Right renal pelvis (tissue), 4 donors: Measurements from ENCODE around the gene HIVEP2. TPM values are rescaled to one million over a fixed set of nuclear protein-coding genes. Genes with fewer than 3 reads are reported as not detected.

Experiments used
- DNase-seq, 4 donors: peaks; one replicate each; pipeline ENCODE4 v3.0.0-alpha.2; 2013; ENCODE audit warnings: low read depth in 4 of 4, low spot score in 3 of 4, missing footprints in 1 of 4
- polyA plus RNA-seq, 4 donors: library from polyadenylated mRNA; unstranded; fragments of 120-200 nt; gene quantifications; one replicate each; pipeline ENCODE4 v1.2.1, GENCODE V29; 2013; ENCODE audit not compliant: insufficient read length in 4 of 4

Gene HIVEP2
- polyA plus RNA-seq, 4 donors, result 12.7 to 13.9 (median 13.2) TPM

DNA sequence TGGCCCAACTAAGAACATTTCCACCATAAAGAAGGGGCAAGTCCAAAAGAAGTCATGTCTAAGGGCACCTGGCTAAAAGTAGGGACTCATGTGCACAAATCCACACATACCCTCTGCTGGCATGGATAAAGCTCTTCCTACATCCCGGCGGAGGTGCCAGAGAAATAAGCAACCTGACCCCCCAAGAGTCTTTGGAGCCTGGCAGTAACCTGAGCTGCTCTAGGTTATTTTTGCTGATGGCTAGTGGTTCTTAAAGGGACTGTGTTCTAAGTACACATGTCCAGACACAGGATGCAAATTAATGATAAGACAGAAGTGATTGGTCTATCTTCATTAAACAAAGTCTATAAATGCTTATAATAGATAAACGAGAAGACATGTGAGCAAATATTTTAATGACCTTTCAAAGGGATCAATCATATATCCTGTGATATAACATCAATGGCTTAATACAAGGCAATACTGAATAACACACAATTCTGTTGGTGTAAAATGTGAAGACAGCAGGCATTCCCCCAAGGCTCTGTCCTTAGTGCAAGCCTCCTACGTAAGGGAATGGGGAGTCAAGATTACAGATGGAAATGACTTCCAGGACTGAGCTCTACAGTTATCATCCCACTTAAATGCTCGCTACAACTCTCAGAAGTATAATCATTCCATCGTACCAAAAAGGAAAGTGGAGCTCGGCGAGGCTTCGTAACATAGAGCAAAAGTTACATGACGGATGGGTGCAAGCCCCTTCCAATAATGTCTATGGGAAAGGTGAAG is 52.5 kb downstream of the HIVEP2 start:
- no peak for DNase-seq

DNA sequence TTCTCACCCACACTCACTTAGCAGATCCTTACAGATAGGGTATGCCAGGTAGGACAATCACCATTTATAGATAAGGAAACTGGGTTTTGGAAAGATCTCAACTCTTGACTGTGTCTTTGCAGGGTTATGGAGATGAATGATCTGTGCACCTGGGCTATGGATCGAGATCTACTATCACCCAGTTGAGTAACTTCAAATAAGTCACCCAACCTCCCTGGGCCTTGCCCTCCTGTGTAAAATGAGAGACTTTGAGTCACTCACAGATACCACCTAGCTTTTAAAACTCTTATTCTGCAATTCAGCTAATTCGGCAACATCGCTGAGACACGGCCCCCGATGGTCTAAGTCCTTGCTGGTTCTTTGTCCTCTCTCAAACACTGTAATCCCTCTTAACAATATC is 53.5 kb downstream of the HIVEP2 start:
- no peak for DNase-seq

DNA sequence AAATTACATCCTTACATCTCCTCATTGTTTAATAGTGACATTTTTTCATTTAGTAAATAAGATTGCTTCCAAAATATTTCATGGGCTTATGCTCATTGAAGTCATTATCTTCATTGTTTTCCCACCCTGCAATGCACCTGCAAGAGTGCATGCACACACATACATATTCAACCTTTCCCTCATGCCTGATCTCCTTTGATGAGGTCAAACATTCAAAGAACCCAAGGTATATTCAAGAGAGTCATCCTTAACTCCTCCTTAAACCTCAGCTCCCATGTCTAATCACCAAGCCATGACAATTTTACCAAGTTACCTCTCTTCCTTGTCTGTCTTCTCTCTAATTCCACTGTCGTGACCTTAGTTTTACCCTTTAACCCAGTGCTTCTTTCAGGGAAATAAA is 56.5 kb downstream of the HIVEP2 start:
- no peak for DNase-seq

DNA sequence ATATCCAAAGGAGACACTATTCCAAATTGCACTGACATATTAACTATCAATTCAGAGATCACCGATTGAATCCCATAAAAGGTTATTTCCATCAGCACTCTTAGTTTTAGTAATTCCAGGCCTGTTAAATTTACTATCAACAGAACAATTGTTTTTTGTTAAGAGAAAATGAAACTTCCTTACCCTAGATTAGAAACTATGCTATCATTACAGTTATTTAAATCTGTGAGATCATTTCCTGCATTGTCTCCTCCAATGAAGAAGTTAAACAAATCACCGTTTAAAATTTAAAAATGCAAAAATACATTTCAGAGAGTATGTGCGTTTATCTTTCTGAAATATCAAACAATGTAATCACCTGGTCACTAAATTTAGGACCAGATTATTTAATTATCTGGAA is 57.5 kb downstream of the HIVEP2 start:
- DNase-seq, result no peak

DNA sequence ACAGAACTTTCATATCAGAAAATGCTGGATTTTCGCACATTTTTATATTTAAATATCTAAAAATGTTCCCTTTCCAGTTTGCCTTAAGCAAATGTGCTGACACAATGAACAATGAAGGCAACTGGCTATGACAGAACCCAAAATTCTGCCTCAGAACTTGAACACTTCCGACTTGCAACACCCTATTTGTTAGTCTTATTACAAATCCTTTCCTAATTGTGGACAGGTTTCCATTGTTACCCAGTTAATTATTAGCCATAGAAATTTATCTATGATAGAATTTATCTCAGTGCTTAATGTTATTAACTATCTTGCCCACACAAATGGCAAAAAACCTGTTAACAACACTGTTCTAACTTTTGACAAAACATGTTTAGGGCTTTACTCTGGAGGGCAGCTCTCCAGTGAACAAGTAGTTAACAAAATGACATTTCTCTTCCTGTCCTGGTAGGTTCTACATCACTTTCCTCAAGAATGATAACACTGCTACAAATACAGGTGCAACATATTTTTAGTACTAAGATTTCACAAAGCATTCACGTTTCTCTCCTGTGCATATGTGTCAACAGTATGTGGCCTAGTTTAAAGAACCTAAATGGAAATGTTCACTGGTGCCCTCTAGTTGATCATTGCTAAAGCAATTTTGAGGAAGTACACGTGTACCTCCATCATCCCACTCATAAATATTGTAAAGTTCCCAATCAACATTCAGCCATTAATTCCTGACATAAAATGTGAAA is 58.4 kb downstream of the HIVEP2 start:
- DNase-seq, result no peak

DNA sequence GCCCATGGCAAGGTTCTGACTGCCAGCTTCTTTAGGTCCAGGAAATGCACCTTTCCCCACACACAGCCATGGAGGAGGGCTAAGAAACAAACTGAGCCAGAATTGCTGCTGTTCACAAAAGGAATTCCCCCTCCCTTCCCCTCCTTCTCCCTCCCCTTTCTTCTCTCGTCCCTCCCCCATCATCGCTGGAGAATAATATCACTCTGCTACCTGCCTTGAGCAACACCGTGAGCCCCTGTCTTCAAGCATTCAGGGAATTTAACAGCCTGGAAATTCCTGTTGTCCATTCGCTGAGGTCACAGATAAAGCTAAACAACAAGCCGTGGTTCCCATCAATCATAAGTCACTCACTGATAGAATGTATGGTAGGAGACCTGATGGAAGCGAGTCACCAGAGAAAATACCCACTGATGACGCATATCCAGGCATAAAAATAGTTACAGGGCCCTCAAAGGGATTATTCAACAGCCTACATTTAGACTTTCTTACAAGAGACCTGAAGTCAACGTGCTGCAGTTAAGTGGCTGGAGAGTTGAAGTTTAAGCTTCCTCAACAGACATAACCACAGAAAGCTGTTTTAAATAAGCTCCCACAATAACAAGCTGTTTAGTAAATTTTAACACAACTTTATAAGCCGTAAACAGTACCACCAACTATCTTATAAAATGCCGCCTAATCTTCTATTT is 59.7 kb downstream of the HIVEP2 start:
- DNase-seq, result peak; percentile 62 to 73 (median 65)

DNA sequence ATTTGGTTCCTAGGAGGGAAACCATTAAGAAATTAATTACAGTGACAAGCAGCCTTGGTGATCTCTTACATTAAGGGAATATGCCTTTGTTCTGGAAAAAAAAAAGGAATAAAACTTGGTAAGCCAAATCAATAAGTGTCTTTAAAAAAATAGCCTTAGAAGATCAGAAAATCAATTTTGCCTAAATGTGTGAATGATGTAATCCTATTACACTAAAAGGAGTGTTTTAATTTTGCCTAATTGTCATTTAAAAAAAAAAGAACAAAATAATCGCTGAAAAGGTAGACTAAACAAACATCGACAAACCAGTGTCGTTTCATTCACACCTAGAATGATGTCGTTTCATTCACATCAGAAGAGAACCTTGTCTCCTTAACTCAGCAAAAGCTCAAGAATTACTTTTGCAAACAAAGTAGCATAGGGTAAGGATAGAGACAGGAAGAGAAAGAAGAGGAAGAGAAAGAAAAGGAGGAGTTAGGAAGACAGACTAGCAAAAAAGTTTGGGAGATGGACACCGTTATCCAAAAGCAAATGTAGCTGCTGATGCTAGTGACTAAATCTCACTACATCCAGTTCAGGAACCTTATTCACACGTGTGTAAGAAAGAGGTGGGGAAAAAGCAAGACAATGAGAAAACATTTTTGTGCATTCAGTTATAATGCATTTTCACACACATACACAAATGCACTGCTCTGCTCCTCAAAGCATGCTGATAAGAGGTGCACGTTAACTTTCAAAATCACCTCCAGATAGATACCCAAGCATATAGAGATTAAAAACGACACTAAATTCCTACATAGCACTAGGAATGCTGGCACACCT is 60.6 kb downstream of the HIVEP2 start:
- DNase-seq, result no peak

DNA sequence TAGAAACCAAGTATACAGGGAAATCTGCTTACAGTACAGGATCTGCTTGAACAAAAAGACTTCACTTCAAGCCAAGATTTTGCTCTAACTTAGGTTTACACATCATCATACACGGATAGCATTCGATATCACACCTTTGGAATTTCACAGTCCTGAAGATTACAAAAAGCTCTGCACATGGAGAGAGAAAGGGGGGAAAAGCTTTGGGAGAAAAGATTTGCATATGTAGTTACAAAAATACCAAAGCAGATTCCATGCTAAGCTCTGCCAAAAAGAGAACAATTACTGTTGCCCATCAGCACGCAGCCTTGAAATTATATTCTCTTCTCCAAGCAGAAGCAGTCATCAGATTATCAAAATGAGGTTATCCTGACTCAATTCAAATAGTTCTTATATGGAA is 62.0 kb downstream of the HIVEP2 start:
- no peak for DNase-seq

DNA sequence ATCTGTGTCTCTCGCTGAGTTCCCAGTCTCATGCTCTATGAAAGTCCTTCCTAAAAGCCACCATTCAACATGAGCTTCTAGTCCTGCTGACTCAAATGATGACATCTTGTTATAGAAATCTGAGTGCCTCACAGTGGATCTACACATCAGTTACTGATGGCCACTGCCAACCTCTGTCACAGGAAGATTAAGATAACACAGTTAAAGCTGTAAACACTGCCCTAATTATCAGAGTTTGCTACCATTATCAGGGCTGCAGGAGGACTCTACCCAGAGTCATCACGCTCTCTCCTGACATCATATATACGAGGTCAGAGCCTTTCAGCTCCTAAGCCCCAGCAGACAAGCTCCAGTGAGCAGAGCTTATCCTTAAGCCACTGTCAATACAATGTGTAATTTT is 63.2 kb downstream of the HIVEP2 start:
- no peak for DNase-seq

DNA sequence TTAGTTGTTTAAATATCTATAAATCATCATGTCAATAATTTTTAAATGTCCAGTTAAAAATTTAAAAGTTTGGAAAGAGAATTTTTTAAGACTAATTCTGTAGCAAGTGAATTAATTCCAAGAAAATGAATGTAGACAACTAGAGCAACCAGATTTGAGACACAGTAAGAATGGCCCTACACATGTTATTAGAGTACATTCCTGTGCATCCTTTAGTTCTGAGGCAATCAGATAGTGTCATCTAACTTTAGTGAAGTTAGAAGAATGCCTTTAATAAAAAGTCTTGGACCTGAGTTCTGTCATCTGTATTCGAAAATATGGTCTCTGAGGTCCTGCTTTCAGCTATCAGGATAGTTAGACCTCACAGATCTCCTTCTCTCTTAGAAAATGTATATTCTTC is 63.7 kb downstream of the HIVEP2 start:
- DNase-seq, result no peak

DNA sequence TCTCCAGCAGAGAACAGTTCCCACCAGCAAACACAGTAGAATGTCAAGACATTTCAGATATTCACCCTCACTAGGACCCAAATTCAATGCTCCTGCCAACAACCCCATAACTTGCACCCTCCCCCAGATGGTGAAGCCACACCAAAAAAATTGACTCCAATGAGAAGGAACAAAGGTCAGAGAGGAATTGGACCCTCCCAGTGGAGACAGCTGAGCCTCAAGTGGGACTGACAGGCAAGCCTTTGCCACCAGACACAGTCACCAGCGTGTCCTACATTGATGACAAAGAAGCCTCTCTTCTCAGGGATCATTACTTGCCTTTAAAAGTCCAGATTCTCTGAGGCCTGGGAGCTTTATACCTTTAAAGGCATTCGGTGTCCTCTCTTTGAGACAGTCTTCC is 64.8 kb downstream of the HIVEP2 start:
- no peak for DNase-seq

DNA sequence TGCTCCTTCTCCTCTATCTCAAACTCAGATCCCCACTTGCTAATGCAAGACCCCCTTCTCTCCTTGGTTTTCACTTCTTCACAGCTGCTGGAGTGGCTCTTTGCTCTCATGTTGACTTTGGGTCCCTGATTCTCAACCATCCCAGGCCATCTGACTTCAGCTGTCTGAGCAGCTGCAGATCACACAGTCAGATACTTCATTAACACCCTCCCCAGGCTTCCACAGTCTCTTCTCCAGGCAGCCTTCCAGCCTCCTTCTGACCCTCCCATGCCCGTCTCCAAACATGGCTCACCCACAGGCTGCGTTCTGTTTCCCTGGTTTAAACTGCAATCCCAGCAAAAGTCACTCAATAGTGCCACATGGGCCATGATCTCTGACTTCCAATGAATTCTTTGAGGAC is 65.4 kb downstream of the HIVEP2 start:
- DNase-seq, result no peak

DNA sequence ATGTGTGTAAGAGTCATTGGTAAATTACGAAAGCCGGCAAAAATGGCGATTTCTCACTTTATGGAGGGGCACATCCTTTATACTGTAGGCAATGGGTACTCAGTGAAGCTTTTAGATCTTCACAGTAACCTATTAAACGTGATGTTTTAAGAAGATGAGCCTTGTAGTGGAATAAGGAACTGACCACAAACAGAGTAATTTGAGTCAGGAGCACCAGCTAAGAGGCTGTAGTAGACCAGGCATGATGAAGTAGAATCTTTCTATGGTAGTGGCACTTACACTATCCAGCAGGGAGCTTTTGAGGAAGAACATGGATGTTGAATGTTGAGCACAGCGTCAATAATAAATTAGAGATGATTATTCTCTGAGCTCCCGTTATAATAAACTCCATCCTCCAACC is 65.9 kb downstream of the HIVEP2 start:
- DNase-seq, result no peak

DNA sequence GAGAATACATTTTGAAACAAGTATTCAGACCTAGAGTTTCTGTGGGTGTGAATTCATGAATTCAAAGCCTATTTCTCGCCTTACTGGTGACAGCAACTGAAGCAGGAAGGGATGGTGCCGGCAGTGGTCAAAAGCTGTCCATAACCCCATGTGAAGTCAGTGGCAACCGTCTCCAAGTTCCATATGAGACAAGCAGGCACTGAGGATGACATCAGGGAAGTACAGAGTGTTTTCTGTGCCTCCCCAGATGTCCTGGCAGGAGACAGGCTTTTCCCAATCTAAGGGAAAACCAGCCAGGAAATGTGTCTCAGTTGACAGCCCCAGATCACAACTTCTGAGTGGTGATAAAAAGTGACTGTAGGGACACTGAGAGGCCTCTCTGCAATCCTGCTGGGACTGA is 66.6 kb downstream of the HIVEP2 start:
- DNase-seq, result no peak

DNA sequence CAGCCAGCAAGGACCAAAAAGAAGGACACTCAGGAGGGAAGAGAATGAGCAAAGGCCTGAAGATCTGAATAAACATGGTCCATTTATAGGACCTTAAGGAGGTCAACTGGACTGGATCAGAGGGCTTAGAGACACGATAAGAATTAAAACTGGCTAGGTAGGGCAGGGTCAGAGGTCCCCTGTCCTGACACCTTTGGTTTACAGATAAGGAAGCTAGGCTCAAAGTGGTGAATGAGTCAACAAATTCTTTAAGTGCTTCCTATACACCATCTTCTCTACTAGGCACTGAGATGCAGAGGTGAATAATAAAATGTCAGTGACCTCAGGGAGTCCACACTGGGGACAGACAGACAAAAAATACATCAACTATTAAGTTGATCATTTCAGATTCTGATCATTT is 70.3 kb downstream of the HIVEP2 start:
- DNase-seq, result no peak

DNA sequence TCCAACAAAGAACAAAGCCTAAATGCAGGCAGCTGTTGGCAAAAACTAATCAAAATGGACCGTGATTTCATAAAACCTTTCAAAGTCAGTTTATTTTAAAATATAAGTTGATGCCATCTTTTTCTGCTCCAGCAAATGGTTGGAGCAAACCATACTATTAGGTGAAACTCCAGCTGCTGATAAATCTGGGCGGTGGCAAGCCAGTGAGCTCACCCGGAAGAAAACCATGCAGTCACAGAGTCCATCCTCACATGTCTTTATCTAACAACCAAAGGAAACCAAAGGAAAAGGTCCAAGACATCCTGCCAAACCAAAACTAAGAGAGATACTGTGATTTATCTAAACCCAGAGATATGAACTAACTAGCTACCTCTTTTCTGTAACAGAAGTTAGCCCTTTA is 72.6 kb downstream of the HIVEP2 start:
- no peak for DNase-seq

DNA sequence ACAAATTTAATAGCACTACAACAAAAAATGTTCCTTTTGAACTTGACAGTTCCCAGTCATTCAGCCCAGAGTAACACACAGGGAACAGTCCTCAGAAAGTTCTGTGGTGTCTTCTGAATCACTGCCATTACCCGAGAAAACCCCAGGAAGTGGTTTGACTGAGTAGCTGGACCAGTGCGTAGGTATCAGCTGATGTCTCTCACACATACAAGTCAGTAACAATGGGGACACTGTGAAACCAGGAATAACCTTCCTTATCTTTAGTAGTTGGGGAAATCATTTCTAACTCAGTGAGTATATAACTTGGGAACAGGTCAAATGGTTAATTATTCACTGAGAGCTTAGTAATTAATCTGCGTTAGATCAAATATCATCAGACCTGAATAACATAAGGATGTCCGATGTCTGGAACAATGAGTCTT is 73.1 kb downstream of the HIVEP2 start:
- no peak for DNase-seq

DNA sequence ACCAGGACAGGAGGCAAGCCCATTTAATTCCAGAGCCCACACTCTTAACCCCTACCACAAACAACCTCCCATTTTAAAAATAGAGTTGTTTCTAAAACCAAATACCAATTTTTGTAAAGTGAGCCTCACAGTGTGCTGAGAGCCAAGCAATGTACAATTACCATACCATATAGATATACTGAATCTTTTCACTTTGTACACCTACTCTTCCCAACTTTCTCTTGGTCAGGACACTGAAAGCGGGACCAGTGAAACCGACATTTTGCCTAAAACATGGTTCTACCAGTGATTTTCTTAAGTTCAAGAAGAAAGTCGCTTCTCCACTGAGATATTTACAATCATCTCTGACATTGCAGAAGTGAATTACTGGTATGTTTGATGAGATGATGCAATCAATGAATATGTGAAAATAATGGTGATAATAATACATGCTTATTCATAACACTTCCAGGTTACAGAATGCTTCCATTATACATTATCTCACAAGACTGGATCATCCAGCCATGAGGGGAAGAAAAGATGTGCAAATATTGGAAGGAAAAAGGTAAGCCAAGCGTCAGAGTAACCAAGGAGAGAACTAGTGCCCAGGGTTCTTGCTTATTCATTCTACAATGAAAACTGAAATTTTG is 74.1 kb downstream of the HIVEP2 start:
- DNase-seq, result no peak

DNA sequence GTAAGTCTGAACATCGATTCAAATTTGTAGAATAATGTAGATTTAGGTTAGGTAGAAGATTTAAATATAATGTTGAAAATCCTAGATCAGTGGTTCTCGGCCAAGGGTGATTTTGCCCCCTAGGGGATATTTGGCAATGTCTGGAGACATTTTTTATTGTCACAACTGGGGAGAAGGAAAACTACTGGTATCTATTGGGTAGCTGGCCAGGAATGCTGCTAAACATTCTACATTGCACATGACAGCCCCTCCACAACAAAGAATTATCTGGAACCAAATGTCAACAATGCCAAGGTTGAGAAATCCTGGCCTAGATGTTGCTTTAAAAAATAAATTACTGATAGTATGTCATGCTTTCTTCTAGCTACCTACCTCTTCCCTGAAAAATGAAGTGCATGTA is 76.1 kb downstream of the HIVEP2 start:
- DNase-seq, result no peak
